ENCODE measurements around the gene USP17L11.
"Not testable (repeated sequence)": the region's sequence is repeated elsewhere in the genome, so short reads cannot be mapped to it uniquely, and the experiment has no call there.

The USP17L11 gene

GRCh38 chr4:9215105-9215504 lies at the start of gene USP17L11:
USP17L11 (plus strand) TSS chr4:9215405; CDS start chr4:9215405, 0 bp downstream.
- not testable (repeated sequence) for DNase-seq (ENCODE audit: low read depth in 2 of 2)

- DNase-seq (ENCODE audit: low read depth in 2 of 2): not testable (repeated sequence)
Measured at GRCh38 chr4:9165990-9166389, 49.2 kb upstream of the USP17L11 start.

GRCh38 chr4:9169791-9170459 lies 45.3 kb upstream of the USP17L11 start, which contains the start of gene FAM90A26:
FAM90A26 (plus strand) TSS chr4:9170409; CDS start chr4:9173173, 2,764 bp downstream.
- DNase-seq (ENCODE audit: low read depth in 2 of 2): not testable (repeated sequence)

- DNase-seq (ENCODE audit: low read depth in 2 of 2): not testable (repeated sequence)
Measured at GRCh38 chr4:9210357-9210756, 4.8 kb upstream of the USP17L11 start, which contains the start of gene USP17L10. USP17L10 (plus strand) TSS chr4:9210657; CDS start chr4:9210657, 0 bp downstream.

- not testable (repeated sequence) for DNase-seq (ENCODE audit: low read depth in 2 of 2)
Measured at GRCh38 chr4:9214701-9215100, 504 bp upstream of the USP17L11 start.

- DNase-seq (ENCODE audit: low read depth in 2 of 2): not testable (repeated sequence)
Measured at GRCh38 chr4:9219852-9220251, 4.6 kb downstream of the USP17L11 start, which contains the start of gene USP17L12. USP17L12 (plus strand) TSS chr4:9220152; CDS start chr4:9220152, 0 bp downstream.

- not testable (repeated sequence) for DNase-seq (ENCODE audit: low read depth in 2 of 2)
Measured at GRCh38 chr4:9224596-9224995, 9.4 kb downstream of the USP17L11 start, which contains the start of gene USP17L13. USP17L13 (plus strand) TSS chr4:9224896; CDS start chr4:9224896, 0 bp downstream.

GRCh38 chr4:9230249-9230648 lies 15.0 kb downstream of the USP17L11 start:
- not testable (repeated sequence) for DNase-seq (ENCODE audit: low read depth in 2 of 2)

- not testable (repeated sequence) for DNase-seq (ENCODE audit: low read depth in 2 of 2)
Measured at GRCh38 chr4:9234085-9234484, 18.9 kb downstream of the USP17L11 start, which contains the start of gene USP17L15. USP17L15 (plus strand) TSS chr4:9234385; CDS start chr4:9234385, 0 bp downstream.

- not testable (repeated sequence) for DNase-seq (ENCODE audit: low read depth in 2 of 2)
Measured at GRCh38 chr4:9238461-9238860, 23.3 kb downstream of the USP17L11 start.

- not testable (repeated sequence) for DNase-seq (ENCODE audit: low read depth in 2 of 2)
Measured at GRCh38 chr4:9243579-9243978, 28.4 kb downstream of the USP17L11 start, which contains the start of gene USP17L17. USP17L17 (plus strand) TSS chr4:9243879; CDS start chr4:9243879, 0 bp downstream.

- DNase-seq (ENCODE audit: low read depth in 2 of 2): peak in 1 of 2 experiments; percentile 0
Measured at GRCh38 chr4:9247953-9248680, 32.9 kb downstream of the USP17L11 start, which contains the start of gene USP17L18. USP17L18 (plus strand) TSS chr4:9248630; CDS start chr4:9248630, 0 bp downstream.

GRCh38 chr4:9253078-9253477 lies 37.9 kb downstream of the USP17L11 start, which contains the start of gene USP17L19:
USP17L19 (plus strand) TSS chr4:9253378; CDS start chr4:9253378, 0 bp downstream.
- not testable (repeated sequence) for DNase-seq (ENCODE audit: low read depth in 2 of 2)

GRCh38 chr4:9257824-9258223 lies 42.6 kb downstream of the USP17L11 start, which contains the start of gene USP17L20:
USP17L20 (plus strand) TSS chr4:9258124; CDS start chr4:9258124, 0 bp downstream.
- DNase-seq (ENCODE audit: low read depth in 2 of 2): not testable (repeated sequence)

GRCh38 chr4:9262572-9262971 lies 47.4 kb downstream of the USP17L11 start, which contains the start of gene USP17L21:
USP17L21 (plus strand) TSS chr4:9262872; CDS start chr4:9262872, 0 bp downstream.
- DNase-seq (ENCODE audit: low read depth in 2 of 2): not testable (repeated sequence)

Data from stimulated activated CD4-positive, alpha-beta T cell treated with anti-CD3 and anti-CD28 coated beads, Interleukin-12 subunit alpha, Interleukin-12 subunit beta, amount 100 ng/mL, for 24 hours (primary cell).